HEK293 (cell line): ENCODE results near the gene MXRA8.
A peak's percentile ranks its signal among the peaks of the same experiment; 100 is the strongest.

Experiments
- CTCF ChIA-PET: fragments of 350-600 bp; formaldehyde crosslinking; extraction: SDS; loops from one replicate; lab custom pipeline; 2021; ENCODE audit warnings: antibody characterized with exemption; lab: Yijun Ruan, JAX
- POLR2A ChIA-PET: fragments of 300-600 bp; formaldehyde crosslinking; extraction: SDS; loops from one replicate; lab custom pipeline; 2020; ENCODE audit warnings: antibody characterized with exemption, inconsistent platforms; lab: Yijun Ruan, JAX
- H3K27ac ChIP-seq: fragments of 200-500 bp; sonication (Bioruptor generic); 2 replicates; pipeline ENCODE4 v1.5.1; 2014; ENCODE audit warnings: low read depth, low read length, control low read depth, inconsistent platforms; ENCODE audit errors: extremely low read depth
- H3K36me3 ChIP-seq, 2 experiments: fragments of 200-500 bp in 1 of 2; sonication (Bioruptor generic) in 1 of 2; 1 replicate in 1 of 2; 2 replicates in 1 of 2; pipeline ENCODE4 v1.5.1; 2014 to 2017; ENCODE audit warnings: inconsistent platforms in 2 of 2, low read length in 2 of 2; ENCODE audit not compliant: control insufficient read depth in 2 of 2, insufficient read depth in 1 of 2
- H3K4me1 ChIP-seq: fragments of 200-500 bp; sonication (Bioruptor generic); 2 replicates; pipeline ENCODE4 v1.5.1; 2014; ENCODE audit warnings: mild to moderate bottlenecking, low read length, inconsistent platforms; ENCODE audit not compliant: control insufficient read depth, insufficient read depth
- H3K4me3 ChIP-seq: 2 replicates; pipeline ENCODE4 v1.5.1; 2011; ENCODE audit warnings: low read depth, mild to moderate bottlenecking, control low read depth, low read length, moderate library complexity
- H3K9me3 ChIP-seq: fragments of 200-500 bp; sonication (Bioruptor generic); 2 replicates; pipeline ENCODE4 v1.5.1; 2014; ENCODE audit warnings: low read depth, low read length, inconsistent platforms; ENCODE audit not compliant: control insufficient read depth, insufficient read depth
- BCL11B ChIP-seq: fragments of 450-650 bp; formaldehyde crosslinking; IDR thresholded peaks from 2 replicates; pipeline ENCODE4 v1.5.1; 2016; ENCODE audit warnings: low read depth, missing biosample characterization, missing genetic modification characterization
- GLIS1 ChIP-seq: fragments of 450-650 bp; formaldehyde crosslinking; IDR thresholded peaks from 2 replicates; pipeline ENCODE4 v1.5.1; 2016; ENCODE audit warnings: missing biosample characterization, missing genetic modification characterization
- GLIS2 ChIP-seq: fragments of 450-650 bp; formaldehyde crosslinking; IDR thresholded peaks from 2 replicates; pipeline ENCODE4 v1.5.1; 2016; ENCODE audit warnings: missing biosample characterization, missing genetic modification characterization
- HOXA7 ChIP-seq: sonication (generic); formaldehyde crosslinking; IDR thresholded peaks from 2 replicates; pipeline ENCODE4 v1.8.1; 2022; ENCODE audit warnings: missing genetic modification reagents, borderline replicate concordance
- SALL2 ChIP-seq: fragments of 450-650 bp; formaldehyde crosslinking; IDR thresholded peaks from 2 replicates; pipeline ENCODE4 v1.5.0; 2017; ENCODE audit warnings: missing biosample characterization, mild to moderate bottlenecking, missing genetic modification characterization, borderline replicate concordance
- TSHZ1 ChIP-seq: fragments of 450-650 bp; formaldehyde crosslinking; IDR thresholded peaks from 2 replicates; pipeline ENCODE4 v1.5.1; 2016; ENCODE audit warnings: missing biosample characterization, missing genetic modification characterization, borderline replicate concordance
- ZIC2 ChIP-seq: fragments of 450-650 bp; formaldehyde crosslinking; IDR thresholded peaks from 2 replicates; pipeline ENCODE4 v1.5.1; 2016; ENCODE audit warnings: missing biosample characterization, missing genetic modification characterization
- ZNF10 ChIP-seq: fragments of 450-650 bp; formaldehyde crosslinking; IDR thresholded peaks from 2 replicates; pipeline ENCODE4 v1.5.1; 2017; ENCODE audit warnings: missing biosample characterization, missing genetic modification characterization
- ZNF266 ChIP-seq: fragments of 450-650 bp; formaldehyde crosslinking; IDR thresholded peaks from 2 replicates; pipeline ENCODE4 v1.5.1; 2016; ENCODE audit warnings: missing biosample characterization, missing genetic modification characterization, low read depth
- ZNF274 ChIP-seq, 2 experiments: fragments of 200-500 bp in 1 of 2; fragments of 450-650 bp in 1 of 2; sonication (Bioruptor generic) in 1 of 2; formaldehyde crosslinking in 1 of 2; IDR thresholded peaks; 2 replicates each; pipeline versions ENCODE4 v1.5.1 to v1.6.1; 2014 to 2016; ENCODE audit warnings: borderline replicate concordance in 1 of 2, inconsistent platforms in 1 of 2, low read length in 1 of 2, missing biosample characterization in 1 of 2, missing genetic modification characterization in 1 of 2
- ZNF37A ChIP-seq: fragments of 450-650 bp; IDR thresholded peaks from 2 replicates; pipeline ENCODE4 v1.5.1; 2018; ENCODE audit warnings: missing biosample characterization, missing genetic modification characterization
- ZNF571 ChIP-seq: fragments of 450-650 bp; formaldehyde crosslinking; IDR thresholded peaks from 2 replicates; pipeline ENCODE4 v1.5.0; 2017; ENCODE audit warnings: missing biosample characterization, missing genetic modification characterization
- ZNF623 ChIP-seq: fragments of 450-650 bp; formaldehyde crosslinking; IDR thresholded peaks from 2 replicates; pipeline ENCODE4 v1.5.1; 2016; ENCODE audit warnings: missing biosample characterization, missing genetic modification characterization
- ZNF629 ChIP-seq: fragments of 450-650 bp; formaldehyde crosslinking; IDR thresholded peaks from 2 replicates; pipeline ENCODE4 v1.5.1; 2017; ENCODE audit warnings: missing biosample characterization, missing genetic modification characterization
- ZNF654 ChIP-seq: fragments of 450-650 bp; formaldehyde crosslinking; IDR thresholded peaks from 2 replicates; pipeline ENCODE4 v1.5.1; 2016; ENCODE audit warnings: low read depth, missing biosample characterization, missing genetic modification characterization
- ZNF658 ChIP-seq: fragments of 450-650 bp; formaldehyde crosslinking; IDR thresholded peaks from 2 replicates; pipeline ENCODE4; 2016; ENCODE audit warnings: missing biosample characterization, missing genetic modification characterization
- ZNF692 ChIP-seq: fragments of 450-650 bp; formaldehyde crosslinking; IDR thresholded peaks from 2 replicates; pipeline ENCODE4 v1.5.1; 2016; ENCODE audit warnings: missing biosample characterization, missing genetic modification characterization
- ZNF768 ChIP-seq: fragments of 450-650 bp; formaldehyde crosslinking; IDR thresholded peaks from 2 replicates; pipeline ENCODE4 v1.5.1; 2018; ENCODE audit warnings: missing biosample characterization, mild to moderate bottlenecking, missing genetic modification characterization
- TF ChIP-seq, protein P1 (sequence below): fragments of 450-650 bp; formaldehyde crosslinking; IDR thresholded peaks from 2 replicates; pipeline ENCODE4 v1.5.1; 2016; ENCODE audit warnings: missing biosample characterization, missing genetic modification characterization
- TF ChIP-seq, protein P2 (sequence below): fragments of 450-650 bp; formaldehyde crosslinking; IDR thresholded peaks from 2 replicates; pipeline ENCODE4; 2016; ENCODE audit warnings: missing biosample characterization, missing genetic modification characterization

Gene MXRA8

DNA sequence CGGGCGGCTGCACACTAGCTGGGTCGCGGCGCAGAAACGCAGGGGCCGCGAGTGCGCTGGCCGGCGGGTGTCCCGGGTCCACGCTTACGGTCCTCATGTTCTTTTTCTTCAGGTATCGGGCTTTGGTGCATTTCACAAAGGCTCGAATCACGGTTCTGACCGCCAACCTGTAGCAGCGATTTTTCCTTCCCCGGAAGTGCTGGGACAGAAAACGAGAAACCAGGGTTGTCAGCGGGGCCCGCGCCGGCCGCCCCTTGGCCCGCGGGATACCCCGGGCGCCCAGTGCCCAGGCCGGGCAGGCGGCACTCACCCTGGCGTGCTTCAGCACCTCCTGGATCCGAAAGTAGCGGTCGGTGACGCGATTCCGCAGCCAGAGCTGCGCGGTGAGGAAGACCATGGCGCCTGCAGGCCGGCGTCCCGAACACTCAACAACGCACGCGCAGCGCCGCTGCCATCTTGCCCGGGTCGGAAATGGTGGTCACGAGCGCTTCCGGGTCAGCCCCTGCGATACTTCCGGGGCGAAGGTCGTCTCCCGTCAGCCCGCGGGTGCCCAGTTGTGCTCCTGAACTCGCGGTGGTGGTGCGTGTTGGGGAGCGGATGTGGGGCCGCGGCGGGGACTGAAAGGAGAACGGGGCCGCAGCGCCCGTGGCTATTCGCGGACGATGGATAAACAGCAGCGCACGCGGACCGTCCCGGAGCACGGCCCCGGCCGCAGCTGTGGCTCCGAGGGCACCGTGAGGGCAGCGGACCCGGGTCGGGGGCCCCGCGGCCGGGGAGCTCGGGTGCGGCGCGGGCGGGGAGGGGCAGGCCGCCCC is 48.7 kb upstream of the MXRA8 start, which contains the start of gene MRPL20 (continued):
- TF ChIP-seq HOXA7 (CRISPR knock-in tag) (no peak), BCL11B (tag by site-specific recombination) (0 out of 2 replicates have a peak, but pooled peaks have one; percentile 23), ZNF654 (tag by site-specific recombination) (no peak), TSHZ1 (tag by site-specific recombination) (no peak), ZNF658 (tag by site-specific recombination) (no peak), ZNF266 (no peak), ZNF274 (IDR thresholded peaks at IDR 0.05; ENCODE audit: low read length) (no peak), ZNF274 (tag by site-specific recombination; IDR thresholded peaks at IDR 0.05; ENCODE audit: borderline replicate concordance) (no peak), ZNF37A (tag by site-specific recombination) (no peak), ZNF10 (tag by site-specific recombination) (no peak), ZNF692 (tag by site-specific recombination) (peak; percentile 74)
- TF ChIP-seq, protein P1, sequence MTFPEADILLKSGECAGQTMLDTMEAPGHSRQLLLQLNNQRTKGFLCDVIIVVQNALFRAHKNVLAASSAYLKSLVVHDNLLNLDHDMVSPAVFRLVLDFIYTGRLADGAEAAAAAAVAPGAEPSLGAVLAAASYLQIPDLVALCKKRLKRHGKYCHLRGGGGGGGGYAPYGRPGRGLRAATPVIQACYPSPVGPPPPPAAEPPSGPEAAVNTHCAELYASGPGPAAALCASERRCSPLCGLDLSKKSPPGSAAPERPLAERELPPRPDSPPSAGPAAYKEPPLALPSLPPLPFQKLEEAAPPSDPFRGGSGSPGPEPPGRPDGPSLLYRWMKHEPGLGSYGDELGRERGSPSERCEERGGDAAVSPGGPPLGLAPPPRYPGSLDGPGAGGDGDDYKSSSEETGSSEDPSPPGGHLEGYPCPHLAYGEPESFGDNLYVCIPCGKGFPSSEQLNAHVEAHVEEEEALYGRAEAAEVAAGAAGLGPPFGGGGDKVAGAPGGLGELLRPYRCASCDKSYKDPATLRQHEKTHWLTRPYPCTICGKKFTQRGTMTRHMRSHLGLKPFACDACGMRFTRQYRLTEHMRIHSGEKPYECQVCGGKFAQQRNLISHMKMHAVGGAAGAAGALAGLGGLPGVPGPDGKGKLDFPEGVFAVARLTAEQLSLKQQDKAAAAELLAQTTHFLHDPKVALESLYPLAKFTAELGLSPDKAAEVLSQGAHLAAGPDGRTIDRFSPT = no peak

- peak overlapping the region; percentile 84 for H3K4me3 ChIP-seq
- CTCF ChIA-PET = interaction anchor here (0.6 to 1.4 kb wide), 5 partner anchors 32 to 62 kb away, joined by 3 to 4 read pairs (median 3); no protein-coding TSS in a partner anchor
- no peaks in the 10 kb centered on the region for H3K4me1 ChIP-seq
- H3K36me3 ChIP-seq = peaks cover 19 to 66% of the 10 kb centered on the region in 2 experiments; a peak in 2 of 3 replicates
- TF ChIP-seq ZNF571 = no peak
- no peak for TF ChIP-seq ZIC2 (tag by site-specific recombination)
- TF ChIP-seq HOXA7 (CRISPR knock-in tag) = no peak
- peak; percentile 46 for TF ChIP-seq GLIS2
- no peak for TF ChIP-seq ZNF623 (tag by site-specific recombination)
- TF ChIP-seq ZNF629 (tag by site-specific recombination) = no peak
- TF ChIP-seq, protein P2, sequence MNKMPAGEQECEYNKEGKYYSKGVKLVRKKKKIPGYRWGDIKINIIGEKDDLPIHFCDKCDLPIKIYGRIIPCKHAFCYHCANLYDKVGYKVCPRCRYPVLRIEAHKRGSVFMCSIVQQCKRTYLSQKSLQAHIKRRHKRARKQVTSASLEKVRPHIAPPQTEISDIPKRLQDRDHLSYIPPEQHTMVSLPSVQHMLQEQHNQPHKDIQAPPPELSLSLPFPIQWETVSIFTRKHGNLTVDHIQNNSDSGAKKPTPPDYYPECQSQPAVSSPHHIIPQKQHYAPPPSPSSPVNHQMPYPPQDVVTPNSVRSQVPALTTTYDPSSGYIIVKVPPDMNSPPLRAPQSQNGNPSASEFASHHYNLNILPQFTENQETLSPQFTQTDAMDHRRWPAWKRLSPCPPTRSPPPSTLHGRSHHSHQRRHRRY (tag by site-specific recombination) = no peak
- TF ChIP-seq GLIS1 = 0 out of 2 replicates have a peak, but pooled peaks have one; percentile 7
- no peak for TF ChIP-seq ZNF768
- no peak for TF ChIP-seq SALL2
- H3K27ac ChIP-seq = peak overlapping the region; percentile 87
- POLR2A ChIA-PET = interaction anchor here (0.6 to 1.0 kb wide), 3 partner anchors 31 to 159 kb away, joined by 3 read pairs; partner anchors contain the start of gene AURKAIP1
- no peaks in the 10 kb centered on the region for H3K9me3 ChIP-seq
Observed at GRCh38 chr1:1406101-1406820, 47.9 kb upstream of the MXRA8 start.
